ENCODE results near the gene CPED1.
"Not testable (repeated sequence)": the region's sequence is repeated elsewhere in the genome, so short reads cannot be mapped to it uniquely, and the experiment has no call there.

CPED1 gene

DNA sequence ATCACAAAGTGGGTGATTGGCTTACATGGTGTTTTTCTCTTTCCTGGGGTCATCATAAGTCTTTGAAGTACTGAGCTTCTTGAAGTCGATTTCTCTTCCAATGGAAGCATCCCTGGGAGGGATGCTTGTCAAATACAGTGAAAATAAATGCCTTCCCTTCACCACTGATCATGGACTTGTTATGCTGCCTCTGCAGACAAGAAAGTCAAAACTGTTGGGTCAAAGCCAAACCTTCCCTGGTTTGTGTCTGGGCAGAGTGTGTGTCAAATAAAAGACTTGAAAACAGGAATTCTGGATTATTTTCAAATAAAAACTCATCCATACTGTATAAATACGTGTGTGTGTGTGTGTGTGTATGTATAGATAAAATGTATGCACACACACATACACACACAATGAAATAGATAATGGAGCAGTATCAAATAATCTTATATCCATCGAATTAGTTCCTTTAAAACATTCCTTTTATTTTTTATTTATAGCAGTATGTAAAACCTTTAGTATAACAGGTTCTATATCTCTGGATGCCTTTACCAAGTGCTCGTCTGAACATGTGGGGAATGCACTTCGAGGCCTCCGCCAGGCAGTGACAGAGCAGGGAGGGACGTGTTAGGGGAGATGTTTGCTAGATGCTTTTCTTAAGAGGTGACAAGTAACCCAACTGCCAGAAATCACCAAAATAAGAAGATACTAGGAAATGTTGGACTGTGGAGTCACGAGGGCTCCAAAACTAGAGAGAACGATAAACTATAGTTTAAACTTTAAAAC is 313.1 kb downstream of the CPED1 start:
- no peak for DNase-seq

DNA sequence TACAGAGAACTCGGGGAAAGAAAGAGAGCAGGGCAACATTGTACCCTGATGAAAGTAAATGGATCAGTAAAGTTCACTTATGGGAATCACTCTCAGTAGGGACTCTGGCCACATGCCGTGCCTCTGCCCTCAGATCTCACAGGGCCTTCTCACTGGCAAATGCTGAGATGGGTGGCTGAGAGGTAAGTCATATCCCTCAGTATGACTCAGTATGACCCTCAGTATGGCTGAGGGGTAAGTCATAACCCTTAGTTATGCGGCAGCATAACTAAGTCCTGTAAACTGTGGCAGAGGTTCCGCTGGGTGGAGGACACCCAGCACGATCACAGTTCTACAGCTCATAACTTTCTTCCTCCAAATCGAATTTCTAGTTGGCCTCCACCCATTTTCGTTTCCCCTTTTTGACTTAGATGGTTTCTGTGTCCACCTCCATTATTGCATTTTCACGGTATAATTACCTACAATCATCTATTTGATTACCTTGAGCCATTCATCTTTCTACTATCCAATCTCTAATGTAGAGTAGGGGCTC is 313.8 kb downstream of the CPED1 start:
- DNase-seq, result no peak

DNA sequence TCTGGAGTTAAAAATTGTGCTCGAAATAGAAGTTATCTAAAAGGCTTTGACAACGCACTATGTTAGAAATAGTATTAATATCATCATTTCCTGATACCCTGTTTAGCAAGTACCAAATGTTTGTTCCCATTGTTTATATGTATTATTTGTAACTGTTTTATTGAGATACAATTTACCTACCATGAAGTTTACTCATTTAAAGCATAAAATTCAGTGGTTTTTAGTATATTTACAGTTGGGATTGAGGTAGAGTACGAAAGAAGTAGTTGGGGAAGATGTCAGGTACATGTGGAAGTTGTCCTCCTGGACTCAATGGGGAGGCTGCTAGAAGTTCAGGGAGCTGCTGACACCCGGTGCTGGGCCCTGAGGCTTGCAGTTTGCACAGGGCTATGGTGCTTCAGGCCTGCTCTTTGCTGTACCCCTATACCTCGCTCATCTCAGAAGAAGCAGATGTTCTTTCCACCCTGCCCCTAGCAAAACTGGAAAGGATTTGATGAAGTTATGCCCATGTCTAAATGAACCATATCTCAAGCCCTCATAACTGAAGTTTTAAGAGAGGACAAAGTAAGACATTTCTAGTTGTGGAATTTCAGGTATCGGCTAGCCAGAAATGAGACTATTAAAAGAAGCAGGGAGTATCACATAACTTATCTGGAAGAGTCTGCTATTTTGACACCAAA is 315.1 kb downstream of the CPED1 start:
- no peak for DNase-seq

DNA sequence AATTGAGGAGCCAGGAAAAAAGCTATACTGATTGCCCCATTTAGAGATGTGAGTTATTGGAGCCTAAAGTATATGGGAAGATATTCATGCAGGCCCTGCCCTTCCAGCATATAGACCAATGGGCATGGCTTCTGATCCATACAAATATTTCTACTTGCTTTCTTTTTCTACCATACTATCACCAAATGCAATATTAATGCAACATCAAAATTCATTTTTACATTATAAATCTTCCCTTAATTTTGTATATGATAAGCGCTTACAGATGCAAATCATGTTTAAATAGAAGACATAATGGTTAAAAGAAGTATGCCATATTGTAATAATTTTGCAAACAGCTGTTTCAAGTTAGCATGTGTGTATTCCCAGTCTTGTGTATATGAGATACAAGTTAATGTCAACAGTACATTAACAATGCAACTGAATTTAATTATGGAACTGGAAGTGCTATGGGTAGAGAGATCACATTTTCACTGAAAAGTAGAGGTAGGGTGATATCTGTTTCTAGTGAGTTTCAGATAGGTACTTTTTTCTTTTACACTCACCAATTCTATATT is 315.7 kb downstream of the CPED1 start:
- DNase-seq, result no peak

- no peak for DNase-seq
Measured at GRCh38 chr7:121305109-121305508, 316.6 kb downstream of the CPED1 start.

- DNase-seq, result no peak
Measured at GRCh38 chr7:121306565-121306964, 318.1 kb downstream of the CPED1 start.

DNA sequence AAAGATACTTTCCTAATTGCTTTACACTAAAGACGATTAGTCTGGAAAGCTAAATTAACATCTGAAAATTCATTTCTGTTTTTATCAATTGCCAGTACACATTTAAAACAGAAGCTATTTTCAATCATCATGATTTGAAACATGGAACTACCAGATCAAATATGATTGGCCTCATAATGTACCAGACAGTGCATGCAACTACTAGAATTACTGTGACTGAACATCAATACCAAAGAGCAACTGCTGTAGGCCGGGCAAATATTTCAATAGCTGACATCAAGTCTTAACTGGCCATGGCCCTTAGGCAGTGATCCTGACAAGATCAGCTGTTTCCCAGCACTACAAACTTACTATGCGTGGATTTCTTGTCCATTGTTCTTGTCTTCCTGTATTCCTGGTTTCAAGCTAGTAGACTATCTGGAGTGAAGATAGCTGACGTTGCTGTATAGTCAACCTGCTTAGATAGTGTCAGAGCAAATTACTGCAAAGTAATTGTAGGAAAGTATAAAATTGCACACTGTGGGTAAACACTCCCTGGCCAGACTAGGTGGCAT is 318.6 kb downstream of the CPED1 start:
- DNase-seq, result no peak

GRCh38 chr7:121313220-121313792 is 324.8 kb downstream of the CPED1 start:
- DNase-seq, result no peak

- DNase-seq, result no peak
Measured at GRCh38 chr7:121313793-121314676, 325.5 kb downstream of the CPED1 start.

DNA sequence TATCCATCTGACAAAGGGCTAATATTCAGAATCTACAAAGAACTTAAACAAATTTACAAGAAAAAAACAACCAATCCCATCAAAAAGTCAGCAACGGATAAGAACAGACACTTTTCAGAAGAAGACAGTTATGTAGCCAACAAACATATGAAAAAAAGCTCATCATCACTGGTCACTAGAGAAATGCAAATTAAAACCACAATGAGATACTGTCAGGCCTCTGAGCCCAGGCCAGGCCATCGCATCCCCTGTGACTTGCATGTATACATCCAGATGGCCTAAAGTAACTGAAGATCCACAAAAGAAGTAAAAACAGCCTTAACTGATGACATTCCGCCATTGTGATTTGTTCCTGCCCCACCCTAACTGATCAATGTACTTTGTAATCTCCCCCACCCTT is 326.7 kb downstream of the CPED1 start:
- not testable (repeated sequence) for DNase-seq

DNA sequence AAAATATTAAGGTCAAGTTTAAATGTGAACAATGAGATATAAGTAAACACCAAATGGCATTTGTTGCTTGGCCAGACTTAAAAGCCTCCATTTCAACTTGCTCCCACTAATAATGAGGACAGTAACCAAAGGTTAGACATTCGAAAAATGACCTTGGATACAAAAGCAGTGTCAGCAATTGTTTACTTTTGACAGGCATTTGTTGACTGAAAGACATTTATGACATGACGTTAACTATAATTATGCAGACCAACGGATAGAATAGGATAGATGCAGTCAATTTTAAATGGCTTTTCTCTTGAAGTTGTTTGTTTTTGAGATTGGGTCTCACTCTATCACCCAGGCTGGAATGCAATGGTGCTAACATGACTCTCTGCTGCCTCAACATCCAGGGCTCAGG is 333.9 kb downstream of the CPED1 start:
- DNase-seq, result no peak

GRCh38 chr7:121323515-121324302 is 335.2 kb downstream of the CPED1 start:
- DNase-seq, result no peak

GRCh38 chr7:121327671-121328070 is 339.2 kb downstream of the CPED1 start:
- no peak for DNase-seq

- DNase-seq, result no peak
Measured at GRCh38 chr7:121328508-121329190, 340.1 kb downstream of the CPED1 start, which contains the start of gene WNT16. TSS of gene WNT16 (plus strand) at chr7:121329000. CDS start at chr7:121329293, 293 bp downstream.

DNA sequence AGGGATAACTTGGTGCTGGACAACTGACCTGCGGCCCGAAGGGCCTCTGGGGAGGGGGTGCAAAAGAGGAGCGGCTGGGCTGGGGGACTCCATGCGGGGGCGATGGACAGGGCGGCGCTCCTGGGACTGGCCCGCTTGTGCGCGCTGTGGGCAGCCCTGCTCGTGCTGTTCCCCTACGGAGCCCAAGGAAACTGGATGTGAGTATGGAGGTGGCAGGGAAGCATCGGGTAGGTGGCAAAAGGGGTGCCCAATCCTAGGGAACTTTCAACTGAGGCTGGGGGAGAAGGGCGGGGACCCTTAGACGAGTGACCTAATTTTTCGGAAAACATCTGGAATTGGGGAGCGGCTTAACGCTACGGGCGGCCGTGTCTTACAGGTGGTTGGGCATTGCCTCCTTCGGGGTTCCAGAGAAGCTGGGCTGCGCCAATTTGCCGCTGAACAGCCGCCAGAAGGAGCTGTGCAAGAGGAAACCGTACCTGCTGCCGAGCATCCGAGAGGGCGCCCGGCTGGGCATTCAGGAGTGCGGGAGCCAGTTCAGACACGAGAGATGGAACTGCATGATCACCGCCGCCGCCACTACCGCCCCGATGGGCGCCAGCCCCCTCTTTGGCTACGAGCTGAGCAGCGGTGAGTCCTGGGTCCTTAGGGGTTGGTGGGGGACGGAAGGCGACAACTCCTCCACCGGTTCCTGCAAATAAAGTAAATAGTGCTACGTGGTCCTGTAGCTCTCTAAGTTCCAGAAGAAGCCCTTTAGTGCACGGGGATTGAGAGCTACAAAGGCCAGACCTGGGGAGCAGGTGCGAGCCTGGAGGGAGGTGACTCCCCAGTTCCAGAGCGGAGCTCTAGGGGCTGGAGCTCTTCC is 340.9 kb downstream of the CPED1 start:
- no peak for DNase-seq

DNA sequence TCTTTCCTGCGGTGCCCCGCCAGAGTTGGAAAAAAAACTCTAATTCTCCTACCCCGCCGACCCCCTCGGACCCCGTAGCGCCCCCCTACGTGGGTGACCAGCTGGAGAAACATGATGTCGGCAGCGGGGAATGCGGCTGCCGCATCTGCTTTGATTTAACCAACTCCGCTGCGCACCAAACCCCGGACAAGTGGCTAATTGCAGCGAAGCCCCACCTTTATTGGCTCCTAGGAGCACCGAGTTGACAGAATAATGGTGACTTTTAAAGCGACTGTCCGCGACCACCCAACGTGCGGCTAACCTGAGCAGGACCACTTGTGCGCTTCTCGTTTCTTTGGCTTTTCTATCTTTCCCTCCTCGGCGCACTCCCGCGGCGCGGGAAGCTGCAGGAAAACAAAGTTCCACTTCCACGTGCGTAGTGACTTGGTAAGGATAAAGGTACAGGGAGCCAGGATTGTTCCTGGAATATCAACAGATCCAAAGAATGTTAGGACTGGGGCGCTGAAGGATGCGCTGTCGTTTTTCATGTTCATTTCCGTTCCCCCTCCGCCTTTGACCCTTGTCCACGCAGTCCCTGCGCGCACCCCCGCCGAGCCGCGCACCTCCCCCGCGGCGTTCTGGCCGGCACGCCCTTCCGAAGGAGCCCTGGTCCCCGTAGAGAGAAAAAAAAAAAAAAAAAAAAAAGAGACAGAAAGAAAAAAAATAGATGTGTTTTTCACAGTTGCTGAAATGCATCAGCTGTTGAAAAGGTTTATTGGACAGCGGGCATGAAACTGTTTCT is 341.7 kb downstream of the CPED1 start:
- DNase-seq, result no peak

GRCh38 chr7:121331048-121331447 is 342.5 kb downstream of the CPED1 start:
- no peak for DNase-seq

- no peak for DNase-seq
Measured at GRCh38 chr7:121331574-121331973, 343.1 kb downstream of the CPED1 start.

GRCh38 chr7:121334376-121334775 is 345.9 kb downstream of the CPED1 start:
- DNase-seq, result no peak
